PC-3 (cell line): ENCODE measurements around the gene SHF. TPM values are rescaled to one million over a fixed set of nuclear protein-coding genes. Genes with fewer than 3 reads are reported as not detected.

Experiments used
- ATAC-seq: fragments of 200-7000 bp; cut with Tn5 transposase; 2 replicates; pipeline ENCODE4 v1.9.1; 2020; ENCODE audit warnings: mild to moderate bottlenecking, moderate library complexity
- BruUV-seq: library from RNA; stranded (reverse); fragments of 400-500 nt; replicated peaks from 2 replicates; lab custom pipeline; 2021; lab: Mats Ljungman, UMichigan
- CTCF ChIA-PET: fragments of 300-600 bp; sonication (Branson Sonifier 250); formaldehyde crosslinking; loops from one replicate; lab custom pipeline; 2022; ENCODE audit warnings: antibody characterized with exemption; lab: Charles Lee
- POLR2A ChIA-PET: fragments of 300-600 bp; sonication (Branson Sonifier 250); formaldehyde crosslinking; loops from one replicate; lab custom pipeline; 2022; ENCODE audit warnings: antibody characterized with exemption; ENCODE audit not compliant: unreplicated experiment; lab: Charles Lee
- DNase-seq: peaks from one replicate; pipeline ENCODE4 v3.0.0-alpha.2; 2015
- H2AFZ ChIP-seq: fragments of 300-600 bp; sonication (generic); 2 replicates; pipeline ENCODE4 v1.6.0; 2016; ENCODE audit warnings: antibody characterized with exemption, low read length
- H3F3A ChIP-seq: fragments of 300-600 bp; sonication (generic); one replicate; pipeline ENCODE4 v1.6.0; 2017; ENCODE audit warnings: antibody characterized with exemption, low read length, control low read depth, mild to moderate bottlenecking; ENCODE audit not compliant: unreplicated experiment
- H3K27ac ChIP-seq: fragments of 300-600 bp; sonication (generic); 2 replicates; pipeline ENCODE4 v1.5.1; 2016; ENCODE audit warnings: mild to moderate bottlenecking, low read length
- H3K27me3 ChIP-seq: fragments of 300-600 bp; sonication (generic); 2 replicates; pipeline ENCODE4 v1.6.1; 2016; ENCODE audit warnings: low read length, mixed read lengths
- H3K36me3 ChIP-seq: fragments of 300-600 bp; sonication (generic); 2 replicates; pipeline ENCODE4 v1.6.1; 2016; ENCODE audit warnings: low read depth, mixed run types, low read length, mixed read lengths
- H3K4me1 ChIP-seq: fragments of 300-600 bp; sonication (generic); 2 replicates; pipeline ENCODE4 v1.5.1; 2016; ENCODE audit warnings: low read length; ENCODE audit not compliant: insufficient read depth
- H3K4me2 ChIP-seq: fragments of 300-600 bp; sonication (generic); 2 replicates; pipeline ENCODE4 v1.6.0; 2016; ENCODE audit warnings: low read length
- H3K4me3 ChIP-seq: fragments of 300-600 bp; sonication (generic); 2 replicates; pipeline ENCODE4 v1.5.1; 2016; ENCODE audit warnings: mild to moderate bottlenecking, low read length, mixed read lengths
- H3K79me2 ChIP-seq: fragments of 300-600 bp; sonication (generic); 2 replicates; pipeline ENCODE4 v1.6.1; 2017; ENCODE audit warnings: low read length, mixed read lengths
- H3K9ac ChIP-seq: fragments of 300-600 bp; sonication (generic); 2 replicates; pipeline ENCODE4 v1.6.0; 2016; ENCODE audit warnings: mild to moderate bottlenecking, low read length
- H3K9me2 ChIP-seq: fragments of 300-600 bp; sonication (generic); replicated peaks from 2 replicates; pipeline ENCODE4 v1.6.1; 2016; ENCODE audit warnings: mixed run types, low read length, mixed read lengths
- H3K9me3 ChIP-seq: fragments of 300-600 bp; sonication (generic); 2 replicates; pipeline ENCODE4 v1.6.1; 2016; ENCODE audit warnings: low read length, mixed read lengths
- H4K20me1 ChIP-seq: fragments of 300-600 bp; sonication (generic); 2 replicates; pipeline ENCODE4 v1.6.1; 2016; ENCODE audit warnings: low read length, mixed read lengths
- EZH2 ChIP-seq: fragments of 300-600 bp; sonication (generic); IDR thresholded peaks from one replicate; pipeline ENCODE4 v1.6.1; 2017; ENCODE audit warnings: antibody characterized with exemption, mild to moderate bottlenecking, low read length; ENCODE audit not compliant: unreplicated experiment
- EZH2phosphoT487 ChIP-seq: fragments of 300-600 bp; sonication (generic); IDR thresholded peaks from 2 replicates; pipeline ENCODE4 v1.6.1; 2018; ENCODE audit warnings: mild to moderate bottlenecking, antibody characterized with exemption, low read length, borderline replicate concordance
- intact Hi-C: fragments of 100-400 bp; cut with micrococcal nuclease; formaldehyde crosslinking; loops from 2 replicates; pipeline ENCODE4 v1.9.0; 2023
- total RNA-seq: library from RNA; depleted of rRNA; stranded (reverse); fragments of >200 nt; gene quantifications from 2 replicates; pipeline ENCODE4 v1.2.3, GENCODE V29; 2014
- TF ChIP-seq, protein P1 (sequence below): fragments of 300-600 bp; sonication (generic); conservative IDR thresholded peaks from 2 replicates; pipeline ENCODE4 v1.5.1; 2017; ENCODE audit warnings: antibody characterized with exemption, low read depth, mild to moderate bottlenecking, low read length

The SHF gene
- total RNA-seq, 1 experiment from 2014 or later: 1.2 TPM

DNA sequence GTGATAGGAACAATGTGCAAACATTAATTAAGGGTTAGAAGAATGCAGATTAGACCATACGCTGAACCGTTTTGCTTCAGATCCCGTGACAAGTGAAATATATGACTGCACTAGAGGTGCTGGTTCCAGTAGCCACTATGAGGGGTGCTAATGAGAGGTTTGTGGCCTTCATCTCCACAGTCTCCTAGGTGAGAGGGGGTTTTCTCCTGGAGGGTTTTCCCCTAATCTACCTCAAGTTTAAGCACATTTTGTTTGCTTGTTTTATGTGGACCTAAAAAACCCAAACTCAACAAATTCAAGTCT is 13.7 kb upstream of the SHF start:
- Histone ChIP-seq H3K27ac (no peak overlapping the region), H3K4me3 (peak overlapping the region; percentile 80), H3K4me2 (peak overlapping the region; percentile 88), H3K27me3 (no peaks in the 10 kb centered on the region), H4K20me1 (no peaks in the 10 kb centered on the region), H3K9ac (no peak overlapping the region), H3K9me3 (no peaks in the 10 kb centered on the region), H3K9me2 (no peaks in the 10 kb centered on the region), H3K4me1 (0 out of 2 replicates have a peak, but pooled peaks cover 4% of the 10 kb centered on the region), H3F3A (peaks cover 3% of the 10 kb centered on the region), H3K36me3 (no peaks in the 10 kb centered on the region), H2AFZ (no peak overlapping the region), H3K79me2 (no peaks in the 10 kb centered on the region)
- no peak for ATAC-seq
- CTCF ChIA-PET: interaction anchor here (1.1 to 5.8 kb wide), 3 partner anchors 39 to 83 kb away, joined by 3 to 36 read pairs (median 8); no protein-coding TSS in a partner anchor
- TF ChIP-seq EZH2phosphoT487 (no peak), EZH2 (no peak)
- TF ChIP-seq, protein P1, sequence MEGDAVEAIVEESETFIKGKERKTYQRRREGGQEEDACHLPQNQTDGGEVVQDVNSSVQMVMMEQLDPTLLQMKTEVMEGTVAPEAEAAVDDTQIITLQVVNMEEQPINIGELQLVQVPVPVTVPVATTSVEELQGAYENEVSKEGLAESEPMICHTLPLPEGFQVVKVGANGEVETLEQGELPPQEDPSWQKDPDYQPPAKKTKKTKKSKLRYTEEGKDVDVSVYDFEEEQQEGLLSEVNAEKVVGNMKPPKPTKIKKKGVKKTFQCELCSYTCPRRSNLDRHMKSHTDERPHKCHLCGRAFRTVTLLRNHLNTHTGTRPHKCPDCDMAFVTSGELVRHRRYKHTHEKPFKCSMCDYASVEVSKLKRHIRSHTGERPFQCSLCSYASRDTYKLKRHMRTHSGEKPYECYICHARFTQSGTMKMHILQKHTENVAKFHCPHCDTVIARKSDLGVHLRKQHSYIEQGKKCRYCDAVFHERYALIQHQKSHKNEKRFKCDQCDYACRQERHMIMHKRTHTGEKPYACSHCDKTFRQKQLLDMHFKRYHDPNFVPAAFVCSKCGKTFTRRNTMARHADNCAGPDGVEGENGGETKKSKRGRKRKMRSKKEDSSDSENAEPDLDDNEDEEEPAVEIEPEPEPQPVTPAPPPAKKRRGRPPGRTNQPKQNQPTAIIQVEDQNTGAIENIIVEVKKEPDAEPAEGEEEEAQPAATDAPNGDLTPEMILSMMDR: no peak
- DNase-seq: no peak
- intact Hi-C loops: loop anchor here (10.0 kb wide), 2 partner anchors 77 to 253 kb away; partner anchors contain the start of genes DUOX1 and DUOXA1
- POLR2A ChIA-PET: interaction anchor here (0.7 kb wide), 1 partner anchor 38 kb away, joined by 3 read pairs; no protein-coding TSS in a partner anchor
- no TSS peak for BruUV-seq

DNA sequence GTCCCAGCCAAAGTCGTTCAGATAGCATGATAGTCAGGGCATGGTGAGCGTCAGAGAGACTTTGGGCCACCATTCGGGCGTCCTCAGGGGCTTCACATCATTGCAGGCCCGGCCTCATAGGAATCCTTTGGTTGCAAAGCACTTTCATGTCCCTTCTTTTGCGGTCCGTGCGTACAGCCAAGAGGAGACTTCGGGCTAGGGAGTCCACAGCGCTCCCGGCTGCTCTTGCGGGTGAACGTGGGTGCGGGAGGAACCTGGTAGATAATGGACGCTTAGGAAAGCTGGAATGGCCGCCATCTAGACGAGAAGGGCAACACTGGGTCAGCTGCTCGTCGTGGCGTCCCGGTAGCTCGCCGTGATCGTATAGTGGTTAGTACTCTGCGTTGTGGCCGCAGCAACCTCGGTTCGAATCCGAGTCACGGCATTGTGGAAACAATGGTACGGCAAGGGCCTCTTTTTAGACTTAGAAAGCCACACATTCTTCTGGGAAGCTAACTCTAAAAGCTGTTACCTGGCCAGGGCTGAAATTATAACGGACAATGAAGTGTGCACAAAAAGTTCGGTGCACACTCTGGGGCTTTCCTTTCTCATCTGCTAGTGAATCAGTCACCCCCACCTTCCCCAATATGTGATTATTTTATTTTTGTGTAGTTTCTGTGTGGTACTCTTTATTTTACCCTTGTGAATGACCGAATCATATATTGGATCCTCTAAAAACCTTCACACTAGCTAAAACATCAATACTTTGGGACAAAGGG is 13.2 kb upstream of the SHF start:
- ChIA-PET POLR2A (interaction anchor here (0.6 to 0.7 kb wide), 2 partner anchors 32 to 38 kb away, joined by 3 read pairs; no protein-coding TSS in a partner anchor), CTCF (interaction anchor here (1.1 to 5.8 kb wide), 3 partner anchors 38 to 83 kb away, joined by 3 to 36 read pairs (median 8); no protein-coding TSS in a partner anchor)
- TF ChIP-seq EZH2 (no peak), EZH2phosphoT487 (no peak)
- TF ChIP-seq, protein P1: no peak
- H3K4me3 ChIP-seq: peak overlapping the region; percentile 80
- no peaks in the 10 kb centered on the region for H3K9me2 ChIP-seq
- no peaks in the 10 kb centered on the region for H4K20me1 ChIP-seq
- no peaks in the 10 kb centered on the region for H3K9me3 ChIP-seq
- H3K36me3 ChIP-seq: no peaks in the 10 kb centered on the region
- DNase-seq: peak; percentile 91
- no peaks in the 10 kb centered on the region for H3K27me3 ChIP-seq
- H2AFZ ChIP-seq: peak overlapping the region; percentile 93
- H3K4me2 ChIP-seq: peak overlapping the region; percentile 88
- intact Hi-C loops: loop anchor here (1.0 to 10.0 kb wide), 3 partner anchors 76 to 254 kb away; partner anchors contain the start of genes DUOX1 and DUOXA1
- TSS peak; percentile 97 for BruUV-seq
- peak; percentile 36 for ATAC-seq
- H3K9ac ChIP-seq: peak overlapping the region; percentile 89
- 0 out of 2 replicates have a peak, but pooled peaks cover 4% of the 10 kb centered on the region for H3K4me1 ChIP-seq
- H3F3A ChIP-seq: peaks cover 3% of the 10 kb centered on the region
- H3K27ac ChIP-seq: peak overlapping the region; percentile 86
- H3K79me2 ChIP-seq: no peaks in the 10 kb centered on the region
